AG10803 (cell line): ENCODE measurements around the gene ZNF311.

ENCODE experiments used
- DNase-seq: peaks from one replicate; pipeline ENCODE4 v3.0.0; 2010; ENCODE audit warnings: low read depth
- H3K4me3 ChIP-seq: 2 replicates; pipeline ENCODE4 v1.5.1; 2011; ENCODE audit warnings: mild to moderate bottlenecking, low read length, control low read depth
- CTCF ChIP-seq: conservative IDR thresholded peaks from 2 replicates; pipeline ENCODE4 v1.5.1; 2011; ENCODE audit warnings: mild to moderate bottlenecking, low read length, control low read depth, inconsistent platforms

The ZNF311 gene

DNA sequence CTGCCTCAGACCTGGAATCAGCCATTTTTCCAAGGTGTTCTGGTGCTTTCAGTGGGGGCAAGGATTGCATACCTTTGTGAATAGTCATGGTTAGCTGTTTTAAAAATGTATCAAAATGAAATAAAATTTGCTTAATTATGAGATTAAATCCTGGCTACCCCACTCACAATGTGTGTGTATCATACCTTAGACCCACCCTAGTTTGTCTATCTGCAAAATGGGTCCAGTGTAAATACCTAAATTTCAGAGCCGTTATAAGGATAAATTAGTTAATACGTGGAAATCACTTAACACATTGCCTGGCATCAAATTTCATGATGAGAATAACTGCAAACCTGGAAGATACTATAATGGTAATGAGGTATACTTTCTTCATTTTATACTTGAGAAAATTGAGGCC, 3.0 kb upstream of the ZNF311 start:
- no peak for TF ChIP-seq CTCF
- DNase-seq, result no peak
- no peak overlapping the region for H3K4me3 ChIP-seq

DNA sequence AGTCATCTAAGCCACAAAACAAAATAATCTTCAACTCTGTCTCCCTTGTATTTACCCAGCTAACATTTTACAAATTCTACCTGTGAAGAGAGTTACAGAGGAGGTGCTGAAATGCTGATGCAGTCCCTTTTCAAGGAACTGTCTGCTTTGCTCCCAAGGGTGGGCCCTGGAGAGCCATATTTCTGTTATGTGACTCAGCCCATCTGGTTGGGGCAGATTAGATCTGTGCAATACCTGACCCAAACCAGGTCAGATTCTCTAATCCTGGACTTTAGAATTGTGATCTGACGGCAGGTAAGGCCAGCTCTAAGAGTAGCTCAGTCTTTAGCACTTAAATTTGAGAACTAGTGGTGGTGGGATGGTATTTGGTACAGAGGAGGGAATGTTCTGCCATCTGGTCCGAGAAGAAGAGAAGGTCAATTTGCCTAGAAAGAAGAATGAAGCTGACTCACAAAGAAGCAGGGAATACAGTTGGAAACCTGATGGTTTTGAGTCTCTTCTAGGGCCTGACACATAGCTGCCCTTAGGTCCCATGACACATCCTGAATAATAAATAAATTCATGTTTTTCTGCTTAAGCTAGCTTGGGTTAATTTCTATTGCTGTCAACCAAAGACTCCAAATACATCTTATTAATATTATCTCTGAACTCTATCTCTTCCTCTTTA, 8.1 kb downstream of the ZNF311 start:
- no peak for DNase-seq
- no peak for TF ChIP-seq CTCF
- H3K4me3 ChIP-seq, result no peak overlapping the region

GRCh38 chr6:28995093-28995650, 9.9 kb downstream of the ZNF311 start:
- TF ChIP-seq CTCF, result no peak
- H3K4me3 ChIP-seq, result no peak overlapping the region
- DNase-seq, result no peak

DNA sequence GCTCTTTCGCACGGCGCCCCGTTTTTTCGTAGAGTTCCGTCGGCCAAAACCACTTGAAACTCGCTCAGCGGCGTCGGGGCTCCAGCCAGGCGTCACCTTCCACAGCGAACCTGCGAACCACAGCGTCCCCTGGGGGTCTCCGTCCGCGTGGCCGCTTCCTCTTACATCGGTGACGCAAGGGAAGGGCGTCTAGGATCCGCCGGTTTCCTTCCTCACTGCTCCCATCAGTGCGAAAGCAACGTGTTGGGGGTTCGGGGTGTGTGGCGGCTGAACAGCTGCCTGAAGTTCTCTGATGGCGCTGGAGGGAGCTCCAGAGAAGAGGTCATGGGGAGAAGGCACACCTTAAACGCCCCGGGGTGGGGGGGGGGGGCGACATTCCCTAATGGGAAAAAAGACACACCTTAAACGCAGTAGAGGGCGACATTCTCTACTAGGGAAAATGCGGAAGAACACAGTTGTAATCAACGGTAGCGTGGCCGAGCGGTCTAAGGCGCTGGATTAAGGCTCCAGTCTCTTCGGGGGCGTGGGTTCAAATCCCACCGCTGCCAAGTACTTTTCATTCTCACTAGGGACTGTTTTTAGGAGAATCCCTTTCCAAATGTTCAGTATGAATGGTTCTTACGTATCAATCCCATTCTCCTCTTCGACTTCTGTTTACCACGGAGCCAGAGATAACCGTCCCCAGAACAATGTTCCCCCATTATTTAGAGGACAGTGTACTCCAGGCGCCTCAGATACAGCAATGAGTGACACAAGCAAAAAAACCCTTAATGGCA, 16.4 kb downstream of the ZNF311 start:
- TF ChIP-seq CTCF, result peak; percentile 38
- H3K4me3 ChIP-seq, result peak overlapping the region; percentile 52
- peak; percentile 55 for DNase-seq

GRCh38 chr6:28985462-28986164, 19.5 kb downstream of the ZNF311 start:
- no peak; the same call in 1 of the 2 replicates for TF ChIP-seq CTCF
- peak overlapping the region; percentile 61 for H3K4me3 ChIP-seq
- peak; percentile 98 for DNase-seq

DNA sequence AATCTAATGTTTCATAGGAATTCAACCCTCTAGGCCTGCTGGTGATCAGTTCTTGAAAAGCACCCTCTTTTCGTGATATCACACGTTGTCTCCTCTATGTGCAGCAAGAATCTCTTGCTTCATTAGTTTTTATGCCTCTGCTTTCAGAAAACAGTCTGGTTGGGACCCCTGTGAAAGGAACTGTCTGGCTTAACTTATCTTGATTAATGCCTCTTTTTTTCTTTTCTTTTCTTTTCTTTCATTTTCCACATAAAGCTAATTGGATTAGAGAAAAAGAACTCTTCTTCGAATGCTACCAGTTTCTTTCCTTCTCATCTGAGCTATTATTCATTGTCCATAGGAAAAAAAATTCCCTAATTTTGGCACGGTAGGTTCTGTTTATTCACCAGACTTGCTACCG, 21.3 kb downstream of the ZNF311 start:
- H3K4me3 ChIP-seq, result no peak overlapping the region
- DNase-seq, result no peak
- TF ChIP-seq CTCF, result no peak
